GM12892 (cell line): Measurements from ENCODE around the gene PARD3.

Experiments used
- POLR2A ChIP-seq: IDR thresholded peaks from 2 replicates; pipeline ENCODE4 v1.6.1; 2011; ENCODE audit warnings: low read depth, low read length, control low read depth
- POLR2AphosphoS5 ChIP-seq: IDR thresholded peaks from 2 replicates; pipeline ENCODE4 v1.6.1; 2011; ENCODE audit warnings: low read depth, low read length, control low read depth
- TAF1 ChIP-seq: IDR thresholded peaks from 2 replicates; pipeline ENCODE4 v1.6.1; 2011; ENCODE audit warnings: low read depth, mild to moderate bottlenecking, control low read depth, low read length, borderline replicate concordance

DNA sequence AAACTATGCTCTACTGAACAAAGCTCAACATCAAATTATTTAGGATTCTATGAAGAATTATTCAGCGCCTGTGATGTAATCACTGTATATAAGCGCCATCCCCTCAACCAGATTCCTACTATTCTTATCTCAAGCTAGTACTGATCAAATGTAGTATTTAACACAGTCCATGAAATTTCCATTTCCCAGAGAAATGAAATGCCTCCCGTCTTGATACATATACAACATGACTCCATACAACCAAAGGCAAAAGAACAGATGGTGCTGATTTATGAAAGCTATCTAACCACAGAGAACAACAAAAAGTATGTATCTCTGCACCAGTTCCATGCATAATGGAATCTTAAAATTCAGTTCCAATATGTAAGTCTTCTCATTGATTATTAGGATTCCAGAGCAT is 406.1 kb downstream of the PARD3 start:
- TF ChIP-seq POLR2A (no peak), TAF1 (no peak), POLR2AphosphoS5 (no peak)
